NT2/D1 (cell line): ENCODE results near the gene SIRT4.

Experiments
- DNase-seq: peaks from one replicate; pipeline ENCODE4 v3.0.0-alpha.2; 2011; ENCODE audit warnings: low read depth, low spot score
- H3K27me3 ChIP-seq: 2 replicates; pipeline ENCODE4 v1.6.0; 2011; ENCODE audit warnings: mild to moderate bottlenecking; ENCODE audit not compliant: insufficient read length, insufficient read depth
- H3K36me3 ChIP-seq: 2 replicates; pipeline ENCODE4 v1.6.1; 2011; ENCODE audit warnings: mild to moderate bottlenecking, low read length, mixed read lengths; ENCODE audit not compliant: insufficient read depth, insufficient read length
- H3K4me1 ChIP-seq: 2 replicates; pipeline ENCODE4 v1.5.1; 2011; ENCODE audit not compliant: insufficient read depth, insufficient read length
- H3K4me3 ChIP-seq: 2 replicates; pipeline ENCODE4 v1.5.1; 2011; ENCODE audit warnings: low read depth; ENCODE audit not compliant: insufficient read length
- H3K9ac ChIP-seq: 2 replicates; pipeline ENCODE4 v1.6.0; 2011; ENCODE audit warnings: low read depth; ENCODE audit not compliant: insufficient read length
- H3K9me3 ChIP-seq: 2 replicates; pipeline ENCODE4 v1.5.1; 2011; ENCODE audit warnings: mild to moderate bottlenecking, low read length; ENCODE audit not compliant: insufficient read depth
- SUZ12 ChIP-seq: IDR thresholded peaks from 2 replicates; pipeline ENCODE4 v1.6.1; 2011; ENCODE audit not compliant: insufficient read length, insufficient read depth; ENCODE audit errors: extremely low read depth
- YY1 ChIP-seq: IDR thresholded peaks from 2 replicates; pipeline ENCODE4 v1.6.1; 2011; ENCODE audit not compliant: insufficient read length, insufficient read depth
- ZNF274 ChIP-seq: IDR thresholded peaks from 2 replicates; pipeline ENCODE4 v1.6.1; 2011; ENCODE audit warnings: mild to moderate bottlenecking, low read depth, low read length

The SIRT4 gene

GRCh38 chr12:120266180-120266870 lies 35.8 kb upstream of the SIRT4 start:
- Histone ChIP-seq H3K9me3 (no peaks in the 10 kb centered on the region), H3K9ac (peak overlapping the region; percentile 14), H3K4me1 (peaks cover 27% of the 10 kb centered on the region), H3K27me3 (no peaks in the 10 kb centered on the region), H3K36me3 (peaks cover 29% of the 10 kb centered on the region), H3K4me3 (no peak overlapping the region)
- no peak for DNase-seq
- TF ChIP-seq ZNF274, result no peak
- no peak for TF ChIP-seq SUZ12
- TF ChIP-seq YY1, result no peak

GRCh38 chr12:120267736-120268135 lies 34.4 kb upstream of the SIRT4 start:
- no peaks in the 10 kb centered on the region for H3K9me3 ChIP-seq
- TF ChIP-seq SUZ12, result no peak
- TF ChIP-seq YY1, result no peak
- no peak for TF ChIP-seq ZNF274
- no peak overlapping the region for H3K4me3 ChIP-seq
- H3K27me3 ChIP-seq, result no peaks in the 10 kb centered on the region
- peaks cover 18% of the 10 kb centered on the region for H3K4me1 ChIP-seq
- peaks cover 15% of the 10 kb centered on the region for H3K36me3 ChIP-seq
- H3K9ac ChIP-seq, result no peak overlapping the region
- DNase-seq, result no peak

GRCh38 chr12:120276734-120277133 lies 25.4 kb upstream of the SIRT4 start:
- no peak overlapping the region for H3K4me3 ChIP-seq
- DNase-seq, result no peak
- H3K27me3 ChIP-seq, result no peaks in the 10 kb centered on the region
- no peak overlapping the region for H3K9ac ChIP-seq
- H3K36me3 ChIP-seq, result no peaks in the 10 kb centered on the region
- no peaks in the 10 kb centered on the region for H3K4me1 ChIP-seq
- TF ChIP-seq YY1, result no peak
- no peak for TF ChIP-seq ZNF274
- TF ChIP-seq SUZ12, result no peak
- peaks cover 19% of the 10 kb centered on the region; the same call in 1 of the 2 replicates for H3K9me3 ChIP-seq

GRCh38 chr12:120278137-120279069 lies 23.7 kb upstream of the SIRT4 start:
- Histone ChIP-seq H3K4me3 (no peak overlapping the region), H3K36me3 (no peaks in the 10 kb centered on the region), H3K9me3 (peaks cover 19% of the 10 kb centered on the region; the same call in 1 of the 2 replicates), H3K4me1 (peaks cover 6% of the 10 kb centered on the region), H3K9ac (no peak overlapping the region), H3K27me3 (no peaks in the 10 kb centered on the region)
- TF ChIP-seq ZNF274, result no peak
- TF ChIP-seq SUZ12, result no peak
- no peak for TF ChIP-seq YY1
- no peak for DNase-seq

GRCh38 chr12:120283318-120283717 lies 18.8 kb upstream of the SIRT4 start:
- Histone ChIP-seq H3K9ac (no peak overlapping the region), H3K9me3 (peaks cover 14% of the 10 kb centered on the region; the same call in 1 of the 2 replicates), H3K4me3 (no peak overlapping the region), H3K36me3 (no peaks in the 10 kb centered on the region), H3K27me3 (no peaks in the 10 kb centered on the region), H3K4me1 (peaks cover 6% of the 10 kb centered on the region)
- DNase-seq, result peak; percentile 46
- no peak for TF ChIP-seq ZNF274
- TF ChIP-seq SUZ12, result no peak
- TF ChIP-seq YY1, result no peak

- DNase-seq, result no peak
- no peaks in the 10 kb centered on the region for H3K27me3 ChIP-seq
- H3K9me3 ChIP-seq, result peaks cover 3% of the 10 kb centered on the region; the same call in 1 of the 2 replicates
- no peak overlapping the region for H3K9ac ChIP-seq
- H3K36me3 ChIP-seq, result no peaks in the 10 kb centered on the region
- H3K4me3 ChIP-seq, result no peak overlapping the region
- TF ChIP-seq SUZ12 (no peak), YY1 (no peak), ZNF274 (no peak)
- peaks cover 6% of the 10 kb centered on the region for H3K4me1 ChIP-seq
Observed at GRCh38 chr12:120284381-120284780, 17.7 kb upstream of the SIRT4 start.
